AG09309 (cell line): ENCODE results near the gene KCNK18.

ENCODE experiments used
- DNase-seq: peaks from one replicate; pipeline ENCODE4 v3.0.0-alpha.2; 2010; ENCODE audit warnings: low read depth
- H3K4me3 ChIP-seq: 2 replicates; pipeline ENCODE4 v1.5.1; 2011; ENCODE audit warnings: mild to moderate bottlenecking, low read depth, low read length, moderate library complexity; ENCODE audit not compliant: control insufficient read depth
- TF ChIP-seq, protein P1 (sequence below): IDR thresholded peaks from 2 replicates; pipeline ENCODE4 v1.5.1; 2011; ENCODE audit warnings: mild to moderate bottlenecking, low read depth, low read length, inconsistent platforms; ENCODE audit not compliant: insufficient read depth, control insufficient read depth; ENCODE audit errors: missing control alignments

Gene KCNK18

DNA sequence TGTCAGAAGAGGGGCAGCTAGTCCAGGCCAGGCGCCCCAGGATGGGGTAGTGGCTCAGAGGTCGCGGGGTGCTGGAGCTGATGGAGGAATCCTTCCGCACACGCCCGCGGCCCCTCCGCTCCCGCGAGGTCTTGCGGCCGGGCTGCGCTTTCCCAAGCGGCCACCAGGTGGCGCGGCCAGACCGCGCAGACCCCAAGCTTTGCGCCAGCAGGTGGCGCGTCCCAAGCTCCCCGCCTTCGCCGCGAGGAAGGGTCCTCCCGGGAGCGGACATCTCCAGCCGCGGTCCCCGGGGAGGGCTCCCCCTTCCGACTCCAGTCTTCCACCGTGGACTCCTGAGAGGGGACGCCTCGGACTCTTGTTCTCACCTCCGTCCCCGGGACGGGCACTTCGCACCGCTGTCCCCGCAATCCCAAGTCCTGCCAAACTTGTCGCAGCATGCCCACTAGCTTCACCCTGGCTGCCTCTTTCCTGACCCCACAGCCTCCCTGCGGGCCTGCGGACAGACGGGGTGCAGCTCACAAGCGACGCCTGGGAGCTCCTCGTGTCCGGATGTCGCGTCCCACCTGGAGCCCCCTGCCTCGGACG lies 19.4 kb downstream of the KCNK18 start:
- TF ChIP-seq, protein P1, sequence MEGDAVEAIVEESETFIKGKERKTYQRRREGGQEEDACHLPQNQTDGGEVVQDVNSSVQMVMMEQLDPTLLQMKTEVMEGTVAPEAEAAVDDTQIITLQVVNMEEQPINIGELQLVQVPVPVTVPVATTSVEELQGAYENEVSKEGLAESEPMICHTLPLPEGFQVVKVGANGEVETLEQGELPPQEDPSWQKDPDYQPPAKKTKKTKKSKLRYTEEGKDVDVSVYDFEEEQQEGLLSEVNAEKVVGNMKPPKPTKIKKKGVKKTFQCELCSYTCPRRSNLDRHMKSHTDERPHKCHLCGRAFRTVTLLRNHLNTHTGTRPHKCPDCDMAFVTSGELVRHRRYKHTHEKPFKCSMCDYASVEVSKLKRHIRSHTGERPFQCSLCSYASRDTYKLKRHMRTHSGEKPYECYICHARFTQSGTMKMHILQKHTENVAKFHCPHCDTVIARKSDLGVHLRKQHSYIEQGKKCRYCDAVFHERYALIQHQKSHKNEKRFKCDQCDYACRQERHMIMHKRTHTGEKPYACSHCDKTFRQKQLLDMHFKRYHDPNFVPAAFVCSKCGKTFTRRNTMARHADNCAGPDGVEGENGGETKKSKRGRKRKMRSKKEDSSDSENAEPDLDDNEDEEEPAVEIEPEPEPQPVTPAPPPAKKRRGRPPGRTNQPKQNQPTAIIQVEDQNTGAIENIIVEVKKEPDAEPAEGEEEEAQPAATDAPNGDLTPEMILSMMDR = peak; percentile 100
- peak; percentile 10 for DNase-seq
- H3K4me3 ChIP-seq = peak overlapping the region; percentile 48

DNA sequence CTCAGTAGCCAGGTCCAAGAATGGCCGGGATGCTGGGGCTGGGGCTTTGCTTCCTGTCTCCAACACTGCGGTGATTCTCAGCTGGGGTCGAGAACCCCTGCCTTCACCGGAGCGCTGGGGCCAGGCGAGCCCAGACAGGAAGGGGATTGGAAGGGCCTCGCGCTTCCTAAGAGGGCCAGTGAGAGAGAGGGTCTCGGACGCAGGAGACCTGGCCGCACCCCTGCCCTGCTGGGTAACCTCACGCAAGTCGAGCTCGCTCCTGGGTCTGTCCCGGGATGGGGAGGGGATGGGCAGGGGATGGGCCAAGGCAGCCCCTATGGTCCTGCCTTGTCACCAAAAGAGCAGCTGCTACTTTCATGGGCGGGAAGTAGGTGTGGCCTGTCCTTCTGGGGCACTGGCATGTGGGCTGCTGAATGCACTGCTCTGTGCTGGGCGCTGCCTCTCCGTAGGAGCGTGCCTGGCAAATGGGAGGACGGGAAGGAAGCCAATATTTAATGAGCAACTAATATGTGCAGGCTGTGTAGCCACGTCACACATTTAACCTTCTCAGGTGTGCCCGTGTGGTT lies 20.0 kb downstream of the KCNK18 start:
- DNase-seq = no peak
- H3K4me3 ChIP-seq = peak overlapping the region; percentile 48
- TF ChIP-seq, protein P1 = no peak

DNA sequence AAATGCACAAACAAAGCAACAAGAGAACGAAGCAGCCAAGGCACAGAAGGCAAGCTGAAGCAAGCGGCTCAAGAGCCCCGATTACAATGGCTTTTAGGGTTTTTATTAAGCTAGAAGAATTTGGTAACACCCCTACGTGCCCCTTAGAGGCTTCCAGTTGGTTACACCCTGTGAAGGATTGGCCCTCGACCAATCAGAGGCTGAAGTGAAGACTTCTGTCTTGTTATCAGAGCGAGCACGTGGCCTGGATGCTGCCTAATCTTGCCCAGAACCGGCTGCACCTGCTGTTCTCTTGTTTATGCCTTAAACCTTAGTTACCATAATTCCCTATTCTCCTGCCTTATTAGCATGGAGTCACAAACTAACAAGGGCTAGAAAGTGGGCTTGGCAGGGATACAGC lies 21.4 kb downstream of the KCNK18 start:
- TF ChIP-seq, protein P1 = no peak
- DNase-seq = no peak

DNA sequence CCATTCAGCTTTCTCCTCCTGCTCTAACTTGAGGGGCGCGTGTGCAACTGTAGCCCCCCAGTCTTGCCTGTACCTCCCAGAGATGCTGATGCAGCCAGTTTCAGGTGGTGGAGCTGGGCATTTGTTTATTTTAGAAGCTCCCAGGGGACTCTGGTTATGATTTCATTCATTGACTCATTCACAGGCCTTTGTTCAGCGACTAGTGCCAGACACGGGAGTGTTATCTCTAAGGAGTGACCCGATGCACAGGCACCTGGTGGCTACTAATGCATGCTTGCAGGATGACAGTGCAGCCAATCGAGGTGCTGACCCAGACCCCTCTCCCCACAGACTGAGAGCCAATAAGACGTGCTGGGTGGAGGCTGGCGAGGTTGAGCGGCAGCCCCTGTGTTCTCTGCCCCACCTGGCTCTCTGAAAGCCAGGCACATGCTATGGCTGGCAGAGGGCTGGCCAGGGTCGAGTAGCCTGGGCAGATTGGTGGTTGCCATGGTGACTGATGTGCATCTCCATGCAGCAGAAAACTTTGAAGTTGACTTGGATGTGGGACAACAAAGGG lies 23.9 kb downstream of the KCNK18 start:
- TF ChIP-seq, protein P1 = no peak
- no peak overlapping the region for H3K4me3 ChIP-seq
- DNase-seq = no peak

More for the DNA sequence above, 21.4 kb downstream of the KCNK18 start:
- no peak overlapping the region for H3K4me3 ChIP-seq

DNA sequence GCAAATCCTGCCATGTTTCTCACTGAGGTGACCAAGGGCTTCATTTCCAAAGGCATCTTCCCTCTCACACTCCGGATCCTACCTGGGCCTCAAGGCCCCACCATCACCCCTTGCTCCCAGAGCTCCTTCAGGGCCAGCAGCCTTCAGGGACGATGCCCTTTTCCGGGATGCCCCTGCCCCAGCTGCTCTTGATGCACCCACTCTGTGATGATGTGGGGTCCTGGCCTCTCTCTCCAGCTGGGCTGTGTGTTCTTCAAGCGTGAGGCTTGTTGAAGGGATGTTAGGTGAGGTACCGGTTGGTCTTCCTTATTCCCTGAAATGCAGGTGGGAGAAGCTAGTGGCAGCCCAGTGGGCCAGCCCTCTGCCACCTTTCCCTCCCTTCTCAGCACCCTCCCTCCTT lies 25.3 kb downstream of the KCNK18 start:
- no peak for DNase-seq
- TF ChIP-seq, protein P1 = no peak
- no peak overlapping the region for H3K4me3 ChIP-seq

DNA sequence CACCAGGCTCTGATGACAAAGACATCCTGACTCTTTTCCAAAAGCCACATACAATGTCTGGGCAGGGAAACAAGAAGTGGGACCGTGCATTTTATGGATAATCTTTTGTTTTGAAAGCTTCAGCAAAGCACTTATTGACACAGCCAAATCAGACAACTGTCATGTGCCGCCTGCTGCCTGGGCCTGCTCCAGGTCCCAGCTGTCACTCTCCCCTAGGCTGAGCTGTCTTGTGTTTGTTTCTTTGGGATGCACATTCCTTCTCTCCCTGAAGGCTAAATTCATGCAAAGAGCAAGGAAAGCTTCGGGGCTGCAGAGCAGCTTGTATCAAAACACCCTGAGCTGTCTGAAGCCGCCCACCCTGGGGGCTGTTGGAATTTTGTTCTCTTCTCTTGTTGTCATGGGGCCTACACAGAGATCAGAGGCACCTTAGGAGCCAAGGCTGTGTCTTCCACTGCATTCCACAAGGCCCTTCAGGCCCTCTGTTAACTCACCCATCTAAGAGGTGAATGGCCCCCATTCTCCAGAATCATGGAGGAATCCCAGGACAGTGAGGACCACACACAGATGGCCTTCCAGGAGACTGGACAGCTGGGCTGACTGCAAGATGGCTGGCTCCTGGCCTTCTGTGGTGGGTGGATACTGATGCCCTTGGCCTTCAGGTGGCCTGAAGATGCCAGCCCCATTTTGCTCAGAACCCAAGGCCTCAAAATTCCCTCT lies 25.8 kb downstream of the KCNK18 start:
- DNase-seq = no peak
- TF ChIP-seq, protein P1 = no peak
- H3K4me3 ChIP-seq = no peak overlapping the region
